Aorta (tissue), 5 donors: ENCODE measurements around the gene COL5A2. TPM values are rescaled to one million over a fixed set of nuclear protein-coding genes. Genes with fewer than 3 reads are reported as not detected.

Experiments used
- ATAC-seq: fragments of 200-7000 bp; cut with Tn5 transposase; one replicate; pipeline ENCODE4 v1.9.1; 2022; ENCODE audit warnings: moderate library complexity; ENCODE audit not compliant: low FRiP score
- DNase-seq, 2 donors: peaks; one replicate each; pipeline ENCODE4 v3.0.0-alpha.2; 2020
- H3K27ac ChIP-seq, 2 donors: one replicate each; pipeline ENCODE4 v1.5.1; 2013; ENCODE audit warnings: low read length in 2 of 2, mild to moderate bottlenecking in 2 of 2, moderate library complexity in 2 of 2, control low read depth in 1 of 2, inconsistent platforms in 1 of 2, low read depth in 1 of 2
- H3K27me3 ChIP-seq, 2 donors: one replicate each; pipeline ENCODE4 v1.6.1; 2013; ENCODE audit warnings: control low read depth in 1 of 2, low read length in 1 of 2, mild to moderate bottlenecking in 1 of 2, moderate library complexity in 1 of 2; ENCODE audit not compliant: insufficient read depth in 2 of 2, control insufficient read depth in 1 of 2
- H3K36me3 ChIP-seq, 2 donors: one replicate each; pipeline ENCODE4 v1.6.1; 2013; ENCODE audit warnings: control low read depth in 1 of 2, low read length in 1 of 2, mild to moderate bottlenecking in 1 of 2; ENCODE audit not compliant: insufficient read depth in 2 of 2, control insufficient read depth in 1 of 2
- H3K4me1 ChIP-seq, 2 donors: one replicate each; pipeline ENCODE4 v1.6.1; 2013; ENCODE audit warnings: low read length in 2 of 2, control low read depth in 1 of 2, mild to moderate bottlenecking in 1 of 2, moderate library complexity in 1 of 2; ENCODE audit not compliant: insufficient read depth in 2 of 2, control insufficient read depth in 1 of 2
- H3K4me3 ChIP-seq, 2 donors: one replicate each; pipeline ENCODE4 v1.5.1; 2013; ENCODE audit warnings: low read length in 2 of 2, control low read depth in 1 of 2, mild to moderate bottlenecking in 1 of 2
- H3K9me3 ChIP-seq: one replicate; pipeline ENCODE4 v1.6.1; 2013; ENCODE audit warnings: mild to moderate bottlenecking, low read length; ENCODE audit not compliant: control insufficient read depth
- WGBS, 2 donors: extraction: QIAGEN DNeasy Blood & Tissue Kit; methylation state at CpG; one replicate each; pipeline ENCODE4 v1.1.7; 2013; 5-methylcytosine and 5-hydroxymethylcytosine counted together
- intact Hi-C, 2 donors: fragments of 100-400 bp; cut with DNase I; formaldehyde crosslinking; loops; one replicate each; pipeline versions ENCODE4 v1.14.2 to v1.15.0; 2022
- polyA plus RNA-seq, 2 donors: library from polyadenylated mRNA; stranded (reverse); fragments of 200-250 nt; gene quantifications; one replicate each; pipeline ENCODE4 v1.2.3, GENCODE V29; 2013
- total RNA-seq, 2 donors: library from RNA; stranded (reverse); fragmentation: NEBNext Ultra II Directional; extraction: Animal tissue kit (Norgen Biotek cat#: 25700); gene quantifications; one replicate each; pipeline ENCODE4 v1.2.1, GENCODE V29; 2021
- donor health status: healthy with polysubstance abuse.
- donor health status: Bipolar disorder and iron deficiency.
- donor health status: DM: no; HTN: no; CAD: no.
- donor health status: DM: no; HTN: no; CAD: no.
- donor health status: DM: yes; HTN: yes; CAD: no.

Gene COL5A2
- total and polyA plus RNA-seq, 4 donors: 13.3 to 131 (median 97.9) TPM

DNA sequence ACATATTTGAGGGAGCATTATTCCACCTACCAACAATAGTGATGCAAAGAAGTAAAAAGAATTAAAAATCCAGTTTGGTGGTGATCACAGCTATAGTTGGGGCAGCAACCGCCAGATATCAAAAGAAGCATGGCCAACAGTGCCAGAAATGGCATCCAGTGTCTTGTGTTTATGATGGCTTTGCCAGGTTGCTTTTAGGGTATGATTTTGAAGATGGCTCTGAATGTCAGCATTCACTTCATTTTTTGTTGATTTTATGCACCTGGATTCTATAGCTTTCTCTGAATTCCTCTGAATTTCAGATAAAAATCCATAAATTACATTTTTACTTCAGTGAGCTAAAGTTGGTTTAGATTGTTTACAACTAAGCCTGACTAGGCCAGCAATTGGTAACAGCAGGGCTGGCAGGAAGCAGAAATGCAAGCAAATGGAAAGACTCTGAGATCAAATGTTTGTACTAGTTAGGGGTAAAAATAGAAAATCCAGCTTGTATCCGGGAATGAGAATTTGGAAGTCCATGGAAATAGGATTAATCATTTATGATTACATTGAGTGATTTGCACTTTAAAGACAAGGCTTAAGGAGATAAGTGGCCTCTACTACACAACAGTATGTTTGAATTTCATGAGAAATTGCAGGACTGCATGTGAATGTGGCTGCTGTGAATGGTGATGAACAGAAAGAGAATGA is 165.0 kb downstream of the COL5A2 start:
- peaks cover 4 to 6% of the 10 kb centered on the region in 2 donors for H3K4me1 ChIP-seq
- WGBS, 2 donors: 8 to 10% methylated on average over 2 of the region's 2 CpGs
- peak overlapping the region; percentile 78 to 85 for H3K27ac ChIP-seq
- intact Hi-C loops: no loop called here
- no peak overlapping the region for H3K4me3 ChIP-seq
- H3K9me3 ChIP-seq: no peaks in the 10 kb centered on the region
- no peak for ATAC-seq
- DNase-seq: no peak
- no peaks in the 10 kb centered on the region for H3K27me3 ChIP-seq
- peaks cover 0 to 2% of the 10 kb centered on the region in 2 donors for H3K36me3 ChIP-seq

- peak overlapping the region; percentile 78 to 85 for H3K27ac ChIP-seq
- DNase-seq (no peak), ATAC-seq (no peak)
- intact Hi-C loops: no loop called here
- H3K36me3 ChIP-seq: peaks cover under 1 to 2% of the 10 kb centered on the region in 2 donors
- H3K9me3 ChIP-seq: no peaks in the 10 kb centered on the region
- H3K27me3 ChIP-seq: no peaks in the 10 kb centered on the region
- WGBS, 2 donors: 41 to 45% methylated on average over 2 of the region's 2 CpGs
- peaks cover 2 to 6% of the 10 kb centered on the region in 2 donors for H3K4me1 ChIP-seq
- no peak overlapping the region for H3K4me3 ChIP-seq
Measured at GRCh38 chr2:189013671-189014448, 165.7 kb downstream of the COL5A2 start.

- H3K4me3 ChIP-seq: no peak overlapping the region
- peaks cover 2 to 5% of the 10 kb centered on the region in 2 donors for H3K36me3 ChIP-seq
- H3K9me3 ChIP-seq: no peaks in the 10 kb centered on the region
- H3K4me1 ChIP-seq: peaks cover 2 to 6% of the 10 kb centered on the region in 2 donors
- ATAC-seq (no peak), DNase-seq (no peak)
- WGBS, 2 donors: 89 to 91% methylated on average over 3 of the region's 3 CpGs
- intact Hi-C loops: no loop called here
- H3K27me3 ChIP-seq: no peaks in the 10 kb centered on the region
- no peak overlapping the region for H3K27ac ChIP-seq
Measured at GRCh38 chr2:189013031-189013430, 166.5 kb downstream of the COL5A2 start.

DNA sequence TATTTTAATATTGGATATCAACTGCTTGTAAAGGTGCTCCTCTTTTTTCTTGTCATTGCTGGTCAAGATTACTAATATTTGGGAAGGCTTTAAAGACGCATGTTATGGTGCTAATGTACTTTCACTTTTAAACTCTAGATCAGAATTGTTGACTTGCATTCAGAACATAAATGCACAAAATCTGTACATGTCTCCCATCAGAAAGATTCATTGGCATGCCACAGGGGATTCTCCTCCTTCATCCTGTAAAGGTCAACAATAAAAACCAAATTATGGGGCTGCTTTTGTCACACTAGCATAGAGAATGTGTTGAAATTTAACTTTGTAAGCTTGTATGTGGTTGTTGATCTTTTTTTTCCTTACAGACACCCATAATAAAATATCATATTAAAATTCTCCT is 167.2 kb downstream of the COL5A2 start:
- H3K4me1 ChIP-seq: peaks cover 2 to 6% of the 10 kb centered on the region in 2 donors
- intact Hi-C loops: no loop called here
- DNase-seq (no peak), ATAC-seq (no peak)
- H3K4me3 ChIP-seq: no peak overlapping the region
- peaks cover 5% of the 10 kb centered on the region in 2 donors for H3K36me3 ChIP-seq
- no peak overlapping the region for H3K27ac ChIP-seq
- 76 to 77% methylated on average over 1 of the region's 1 CpG for WGBS, 2 donors
- H3K27me3 ChIP-seq: no peaks in the 10 kb centered on the region
- H3K9me3 ChIP-seq: no peaks in the 10 kb centered on the region

DNA sequence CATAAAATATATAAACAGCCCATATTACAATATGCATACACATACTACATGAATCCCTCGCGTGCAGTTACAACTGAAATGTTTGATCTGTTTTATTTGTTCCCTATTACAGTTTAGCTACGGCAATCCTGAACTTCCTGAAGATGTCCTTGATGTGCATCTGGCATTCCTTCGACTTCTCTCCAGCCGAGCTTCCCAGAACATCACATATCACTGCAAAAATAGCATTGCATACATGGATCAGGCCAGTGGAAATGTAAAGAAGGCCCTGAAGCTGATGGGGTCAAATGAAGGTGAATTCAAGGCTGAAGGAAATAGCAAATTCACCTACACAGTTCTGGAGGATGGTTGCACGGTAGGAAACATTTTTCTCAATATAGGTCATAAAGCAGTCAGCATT is 169.0 kb downstream of the COL5A2 start:
- 66 to 75% methylated on average over 6 of the region's 6 CpGs for WGBS, 2 donors
- Histone ChIP-seq H3K36me3 (peaks cover 9 to 11% of the 10 kb centered on the region in 2 donors), H3K4me1 (peaks cover 2 to 6% of the 10 kb centered on the region in 2 donors), H3K27ac (no peak overlapping the region), H3K4me3 (no peak overlapping the region), H3K27me3 (no peaks in the 10 kb centered on the region), H3K9me3 (no peaks in the 10 kb centered on the region)
- intact Hi-C loops: no loop called here
- ATAC-seq: no peak
- DNase-seq: no peak

DNA sequence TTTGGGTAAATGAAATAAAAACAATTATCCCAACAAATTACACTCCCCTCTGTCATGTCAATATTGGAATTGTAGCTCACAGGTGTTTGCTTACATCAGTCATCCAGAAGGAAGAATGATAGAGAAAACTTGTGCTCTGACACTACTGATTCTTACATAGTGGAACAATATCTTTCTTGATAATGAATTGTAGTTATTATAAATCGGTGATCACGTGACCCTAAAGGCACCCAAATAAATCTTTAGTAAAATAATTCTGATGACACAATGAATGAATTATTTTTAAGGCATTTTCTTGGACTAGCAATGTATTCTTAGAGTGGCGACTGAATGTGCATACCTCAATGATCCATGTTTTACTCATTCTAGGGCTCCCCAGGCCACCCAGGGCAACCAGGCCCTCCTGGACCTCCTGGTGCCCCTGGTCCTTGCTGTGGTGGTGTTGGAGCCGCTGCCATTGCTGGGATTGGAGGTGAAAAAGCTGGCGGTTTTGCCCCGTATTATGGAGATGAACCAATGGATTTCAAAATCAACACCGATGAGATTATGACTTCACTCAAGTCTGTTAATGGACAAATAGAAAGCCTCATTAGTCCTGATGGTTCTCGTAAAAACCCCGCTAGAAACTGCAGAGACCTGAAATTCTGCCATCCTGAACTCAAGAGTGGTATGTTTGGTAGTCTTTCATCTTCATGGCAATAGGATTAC is 170.9 kb downstream of the COL5A2 start:
- H3K4me1 ChIP-seq: no peaks in the 10 kb centered on the region
- H3K27ac ChIP-seq: peak overlapping the region in 1 of 2 donors; percentile 57
- H3K27me3 ChIP-seq: no peaks in the 10 kb centered on the region
- peaks cover 11 to 14% of the 10 kb centered on the region in 2 donors for H3K36me3 ChIP-seq
- no peaks in the 10 kb centered on the region for H3K9me3 ChIP-seq
- no peak for DNase-seq
- ATAC-seq: no peak
- whole genome bisulfite sequencing, 2 donors: 83 to 85% methylated on average over 9 of the region's 9 CpGs
- intact Hi-C loops: loop anchor here (10.0 kb wide), 2 partner anchors 46 to 406 kb away; no protein-coding TSS in a partner anchor
- H3K4me3 ChIP-seq: no peak overlapping the region

DNA sequence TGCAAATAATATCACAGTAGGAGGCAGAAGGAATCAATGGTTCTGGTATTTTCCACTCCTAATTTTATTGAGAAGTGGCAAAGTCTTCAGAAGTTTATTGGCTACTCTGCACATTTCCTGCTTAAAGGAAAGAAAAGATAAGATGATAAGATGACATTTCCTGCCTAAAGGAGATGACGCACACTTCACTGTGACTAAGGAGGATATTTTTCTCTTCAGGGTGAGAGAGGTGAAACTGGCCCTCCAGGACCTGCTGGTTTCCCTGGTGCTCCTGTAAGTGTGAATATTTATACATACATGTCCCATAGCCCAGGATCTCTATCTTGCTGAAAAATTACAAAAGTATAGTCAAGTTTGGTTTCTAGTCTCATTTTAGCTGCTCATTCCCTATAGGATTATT is 177.5 kb downstream of the COL5A2 start:
- intact Hi-C loops: loop anchor here (10.0 kb wide), 2 partner anchors 53 to 413 kb away; no protein-coding TSS in a partner anchor
- no peak for ATAC-seq
- WGBS, 2 donors: 15 to 25% methylated on average over 1 of the region's 1 CpG
- H3K4me1 ChIP-seq: no peaks in the 10 kb centered on the region
- H3K27ac ChIP-seq: no peak overlapping the region
- H3K27me3 ChIP-seq: no peaks in the 10 kb centered on the region
- no peak for DNase-seq
- no peaks in the 10 kb centered on the region for H3K9me3 ChIP-seq
- peaks cover 14 to 15% of the 10 kb centered on the region in 2 donors for H3K36me3 ChIP-seq
- H3K4me3 ChIP-seq: no peak overlapping the region

GRCh38 chr2:189000221-189000620 is 179.3 kb downstream of the COL5A2 start:
- no peaks in the 10 kb centered on the region for H3K4me1 ChIP-seq
- ATAC-seq (no peak), DNase-seq (no peak)
- no peaks in the 10 kb centered on the region for H3K27me3 ChIP-seq
- H3K36me3 ChIP-seq: peaks cover 11 to 13% of the 10 kb centered on the region in 2 donors
- no peak overlapping the region for H3K4me3 ChIP-seq
- intact Hi-C loops: loop anchor here (10.0 kb wide), 2 partner anchors 55 to 415 kb away; no protein-coding TSS in a partner anchor
- H3K9me3 ChIP-seq: no peaks in the 10 kb centered on the region
- H3K27ac ChIP-seq: no peak overlapping the region
